Activated naive CD8-positive, alpha-beta T cell treated with anti-CD3 and anti-CD28 coated beads, Interleukin-2, amount 50 U/mL, for 24 hours (primary cell): ENCODE data around the gene FAM124B.

Source experiments
- ATAC-seq: fragments of 150-1000 bp; cut with Tn5 transposase; one replicate; pipeline ENCODE4 v1.10.0; 2021
- DNase-seq: peaks from one replicate; pipeline ENCODE4 v3.0.0; 2021
- H3K27ac Mint-ChIP-seq: one replicate; pipeline ENCODE4 v1.8.0; 2021; ENCODE audit warnings: mild to moderate bottlenecking, mixed read lengths
- H3K27me3 Mint-ChIP-seq: one replicate; pipeline ENCODE4 v1.8.0; 2021; ENCODE audit warnings: mixed read lengths
- H3K36me3 Mint-ChIP-seq: one replicate; pipeline ENCODE4 v1.8.0; 2021; ENCODE audit warnings: low read depth, mixed read lengths
- H3K4me1 Mint-ChIP-seq: one replicate; pipeline ENCODE4 v1.8.0; 2021; ENCODE audit warnings: mixed read lengths
- H3K4me3 Mint-ChIP-seq: one replicate; pipeline ENCODE4 v1.8.0; 2021; ENCODE audit warnings: mild to moderate bottlenecking, moderate library complexity, mixed read lengths
- H3K9me3 Mint-ChIP-seq: one replicate; pipeline ENCODE4 v1.8.0; 2021; ENCODE audit warnings: mixed read lengths

FAM124B gene

DNA sequence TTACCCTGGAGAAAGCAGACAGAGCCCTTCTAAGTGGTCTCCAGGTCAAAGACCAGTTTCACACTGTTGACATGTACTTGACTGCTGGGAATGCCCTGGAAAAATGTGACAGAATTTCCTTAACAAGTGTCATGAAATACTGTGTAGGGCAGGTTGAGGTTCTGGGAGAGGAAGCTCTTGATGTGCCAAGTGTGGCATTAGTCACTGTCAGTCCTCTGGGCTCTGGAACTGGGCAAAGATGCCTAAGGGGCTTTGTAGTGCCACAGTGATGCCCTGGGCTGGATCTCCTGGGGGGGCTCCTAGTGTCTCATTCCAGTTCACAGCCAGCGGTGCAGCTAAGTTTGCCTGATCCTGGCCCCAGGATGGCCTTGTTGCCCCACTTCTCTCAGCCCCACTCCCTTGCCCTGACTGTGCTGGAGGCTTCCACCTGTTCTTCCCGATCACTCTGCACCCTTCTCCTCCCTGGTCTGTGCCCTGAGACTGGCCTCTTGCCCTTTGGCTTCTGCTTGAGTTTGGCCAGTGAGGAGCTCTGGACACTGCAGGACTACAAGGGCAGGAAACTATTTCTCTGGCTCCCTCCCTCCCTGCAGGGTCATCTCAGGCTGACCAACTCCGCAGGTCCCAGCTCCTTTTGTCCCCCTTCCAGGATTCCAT, 27.0 kb upstream of the FAM124B start:
- DNase-seq (no peak), ATAC-seq (no peak)
- H3K27me3 Mint-ChIP-seq, result peaks cover 6% of the 10 kb centered on the region
- H3K4me1 Mint-ChIP-seq, result peaks cover 3% of the 10 kb centered on the region
- H3K4me3 Mint-ChIP-seq, result no peak overlapping the region
- peaks cover 2% of the 10 kb centered on the region for H3K36me3 Mint-ChIP-seq
- no peak overlapping the region for H3K27ac Mint-ChIP-seq
- peaks cover 8% of the 10 kb centered on the region for H3K9me3 Mint-ChIP-seq

DNA sequence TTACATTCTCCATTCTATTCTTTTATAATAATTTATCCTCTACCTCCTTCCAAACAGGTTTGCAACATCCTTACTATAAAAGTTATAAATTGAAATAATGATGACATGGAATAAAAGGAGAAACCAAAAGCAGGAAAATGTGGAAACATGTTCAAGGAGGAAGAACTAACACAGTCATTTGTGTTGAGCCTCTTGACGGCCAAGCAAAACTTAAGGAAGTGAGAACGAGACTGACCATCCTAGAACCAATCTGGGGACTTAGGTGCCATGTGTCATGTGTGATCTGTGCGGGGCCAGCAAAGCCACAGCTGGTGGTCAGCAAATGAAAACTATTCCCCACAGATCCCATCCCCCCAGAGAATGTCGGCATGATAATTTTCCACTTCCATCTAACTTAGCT, 25.6 kb upstream of the FAM124B start:
- H3K9me3 Mint-ChIP-seq, result peaks cover 8% of the 10 kb centered on the region
- H3K4me1 Mint-ChIP-seq, result peaks cover 3% of the 10 kb centered on the region
- ATAC-seq, result no peak
- H3K36me3 Mint-ChIP-seq, result peaks cover 2% of the 10 kb centered on the region
- peaks cover 8% of the 10 kb centered on the region for H3K27me3 Mint-ChIP-seq
- DNase-seq, result no peak
- H3K4me3 Mint-ChIP-seq, result no peak overlapping the region
- no peak overlapping the region for H3K27ac Mint-ChIP-seq

DNA sequence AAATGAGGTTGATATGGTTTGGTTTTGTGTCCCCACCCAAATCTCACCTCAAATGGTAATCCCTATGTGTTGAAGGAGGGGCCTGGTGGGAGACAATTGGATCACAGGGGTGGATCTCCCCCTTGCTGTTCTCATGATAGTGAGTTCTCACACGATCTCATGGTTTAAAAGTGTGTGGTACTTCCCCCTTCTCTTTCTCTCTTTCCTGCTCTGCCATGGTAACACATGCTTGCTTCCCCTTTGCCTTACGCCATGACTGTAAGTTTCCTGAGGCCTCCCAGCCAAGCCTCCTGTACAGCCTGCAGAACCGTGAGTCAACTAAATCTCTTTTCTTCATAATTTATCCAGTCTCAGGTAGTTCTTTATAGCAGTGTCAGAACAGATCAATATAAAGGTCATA, 24.7 kb upstream of the FAM124B start:
- no peak for ATAC-seq
- DNase-seq, result no peak
- H3K27ac Mint-ChIP-seq, result no peak overlapping the region

DNA sequence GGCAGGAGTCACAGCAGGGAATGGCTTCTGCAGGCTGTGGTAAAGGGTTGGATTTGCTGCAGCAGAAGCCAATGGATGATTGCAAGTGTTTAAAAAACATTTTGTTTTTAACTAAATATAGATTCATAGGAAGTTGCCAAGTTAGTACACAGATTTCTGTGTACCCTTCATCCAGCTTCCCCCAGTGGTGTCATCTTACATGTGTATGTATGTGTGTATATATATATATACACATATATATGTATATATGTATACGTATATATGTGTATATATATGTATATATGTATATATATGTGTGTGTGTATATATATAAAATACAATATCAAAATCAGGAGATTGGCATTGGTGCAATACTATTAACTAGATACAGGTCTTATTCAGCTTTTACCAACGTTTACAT, 19.2 kb upstream of the FAM124B start:
- H3K27me3 Mint-ChIP-seq, result peaks cover 2% of the 10 kb centered on the region
- H3K4me1 Mint-ChIP-seq, result no peaks in the 10 kb centered on the region
- H3K36me3 Mint-ChIP-seq, result peaks cover 4% of the 10 kb centered on the region
- H3K9me3 Mint-ChIP-seq, result peaks cover 8% of the 10 kb centered on the region
- no peak overlapping the region for H3K27ac Mint-ChIP-seq
- no peak for ATAC-seq
- no peak for DNase-seq
- H3K4me3 Mint-ChIP-seq, result no peak overlapping the region

More for the DNA sequence above, 24.7 kb upstream of the FAM124B start:
- Mint-ChIP-seq H3K27me3 (peaks cover 8% of the 10 kb centered on the region), H3K9me3 (peaks cover 9% of the 10 kb centered on the region), H3K4me3 (no peak overlapping the region), H3K4me1 (no peaks in the 10 kb centered on the region), H3K36me3 (peaks cover 2% of the 10 kb centered on the region)

DNA sequence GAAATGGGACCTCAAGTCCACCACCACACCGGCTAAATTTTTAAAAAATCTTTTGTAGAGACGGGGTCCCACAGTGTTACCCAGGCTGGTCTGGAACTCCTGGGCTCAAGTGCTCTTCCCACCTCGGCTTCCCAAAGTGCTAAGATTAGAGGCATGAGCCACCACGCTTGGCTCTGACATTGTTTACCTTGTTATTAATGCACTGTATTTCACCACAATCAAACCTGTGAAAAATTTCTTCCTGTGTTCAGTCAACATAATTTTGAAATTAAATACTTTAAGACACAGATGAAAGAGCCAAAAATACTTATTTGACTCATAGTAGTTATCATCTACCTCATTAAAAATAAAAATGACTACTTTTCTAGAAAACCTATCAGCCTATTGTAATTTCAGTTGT, 16.0 kb upstream of the FAM124B start:
- ATAC-seq (no peak), DNase-seq (no peak)
- Mint-ChIP-seq H3K4me1 (no peaks in the 10 kb centered on the region), H3K36me3 (peaks cover 2% of the 10 kb centered on the region), H3K27me3 (no peaks in the 10 kb centered on the region), H3K27ac (no peak overlapping the region), H3K4me3 (no peak overlapping the region), H3K9me3 (peaks cover 4% of the 10 kb centered on the region)

DNA sequence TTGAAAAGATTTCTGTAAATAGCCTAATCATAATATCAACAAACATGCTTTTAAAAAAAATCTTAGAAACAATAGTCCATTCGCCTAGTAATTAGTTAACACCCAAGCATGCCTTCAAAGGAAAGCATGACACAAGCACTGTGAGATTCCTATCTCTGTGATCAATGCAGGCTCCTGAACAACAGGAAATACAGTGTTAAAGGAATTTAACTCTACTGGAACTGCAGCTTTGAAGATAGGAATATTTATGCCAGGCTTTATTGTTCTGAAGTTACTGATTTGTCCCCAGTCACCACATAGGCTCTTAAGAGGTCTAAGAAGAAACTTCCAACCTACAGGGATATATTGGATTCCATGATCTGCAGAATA, 15.4 kb upstream of the FAM124B start:
- no peaks in the 10 kb centered on the region for H3K4me1 Mint-ChIP-seq
- peaks cover 4% of the 10 kb centered on the region for H3K9me3 Mint-ChIP-seq
- H3K4me3 Mint-ChIP-seq, result no peak overlapping the region
- H3K27me3 Mint-ChIP-seq, result no peaks in the 10 kb centered on the region
- peaks cover 2% of the 10 kb centered on the region for H3K36me3 Mint-ChIP-seq
- no peak overlapping the region for H3K27ac Mint-ChIP-seq
- DNase-seq, result no peak
- no peak for ATAC-seq

DNA sequence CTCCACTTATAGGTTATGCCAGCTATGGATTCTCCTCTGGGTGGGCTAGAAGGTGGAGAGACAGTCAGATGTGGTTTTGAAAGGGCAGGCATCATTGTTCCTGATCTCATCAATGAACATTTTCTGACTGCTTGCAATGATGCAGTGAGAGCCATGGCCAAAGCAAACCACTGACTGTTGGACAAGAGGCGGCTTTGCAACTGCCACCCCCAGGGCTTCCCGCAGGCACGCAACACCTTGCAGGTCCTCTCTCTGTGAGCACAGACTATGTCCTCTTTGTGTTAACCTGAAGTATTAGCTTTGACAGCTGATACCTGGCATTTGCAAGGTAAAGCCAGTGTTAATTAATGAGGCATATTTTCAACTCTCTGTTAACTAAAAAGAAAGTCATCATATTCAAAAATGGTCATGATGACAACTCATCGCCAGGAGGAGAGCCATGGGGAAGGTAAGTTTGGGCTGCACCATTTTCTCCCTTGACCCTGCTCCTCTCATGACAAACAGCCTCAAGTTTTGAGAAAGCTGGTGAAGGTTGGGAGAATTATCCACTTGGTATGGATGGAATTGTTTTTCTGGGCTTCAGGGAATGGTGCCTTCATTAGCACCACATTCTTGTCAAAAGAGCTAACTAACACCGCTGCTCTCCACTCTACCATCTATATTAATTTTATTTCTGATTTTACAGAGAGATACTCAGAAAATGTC, 14.9 kb upstream of the FAM124B start:
- no peaks in the 10 kb centered on the region for H3K4me1 Mint-ChIP-seq
- H3K36me3 Mint-ChIP-seq, result peaks cover 2% of the 10 kb centered on the region
- DNase-seq (no peak), ATAC-seq (no peak)
- no peaks in the 10 kb centered on the region for H3K27me3 Mint-ChIP-seq
- peaks cover 4% of the 10 kb centered on the region for H3K9me3 Mint-ChIP-seq
- no peak overlapping the region for H3K27ac Mint-ChIP-seq
- no peak overlapping the region for H3K4me3 Mint-ChIP-seq

DNA sequence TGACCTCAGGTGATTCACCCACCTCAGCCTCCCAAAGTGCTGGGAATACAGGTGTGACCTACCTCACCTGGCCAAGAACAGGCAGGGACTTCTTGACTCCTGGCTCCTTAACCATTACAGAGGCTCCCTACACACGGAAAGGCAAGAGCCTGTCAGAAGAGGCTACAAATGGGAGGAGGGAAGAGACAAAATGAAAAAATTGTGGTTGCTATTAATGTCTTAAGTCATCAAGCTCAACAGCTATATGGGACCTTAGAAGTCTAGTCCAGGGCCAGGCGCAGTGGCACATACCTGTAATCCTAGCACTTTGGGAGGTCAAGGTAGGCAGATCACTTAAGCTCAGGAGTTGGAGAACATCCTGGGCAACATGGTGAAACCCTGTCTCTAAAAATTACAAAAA, 11.5 kb upstream of the FAM124B start:
- no peak for ATAC-seq
- no peaks in the 10 kb centered on the region for H3K27me3 Mint-ChIP-seq
- H3K9me3 Mint-ChIP-seq, result no peaks in the 10 kb centered on the region
- no peak overlapping the region for H3K4me3 Mint-ChIP-seq
- no peak overlapping the region for H3K27ac Mint-ChIP-seq
- no peaks in the 10 kb centered on the region for H3K4me1 Mint-ChIP-seq
- DNase-seq, result no peak
- H3K36me3 Mint-ChIP-seq, result no peaks in the 10 kb centered on the region

DNA sequence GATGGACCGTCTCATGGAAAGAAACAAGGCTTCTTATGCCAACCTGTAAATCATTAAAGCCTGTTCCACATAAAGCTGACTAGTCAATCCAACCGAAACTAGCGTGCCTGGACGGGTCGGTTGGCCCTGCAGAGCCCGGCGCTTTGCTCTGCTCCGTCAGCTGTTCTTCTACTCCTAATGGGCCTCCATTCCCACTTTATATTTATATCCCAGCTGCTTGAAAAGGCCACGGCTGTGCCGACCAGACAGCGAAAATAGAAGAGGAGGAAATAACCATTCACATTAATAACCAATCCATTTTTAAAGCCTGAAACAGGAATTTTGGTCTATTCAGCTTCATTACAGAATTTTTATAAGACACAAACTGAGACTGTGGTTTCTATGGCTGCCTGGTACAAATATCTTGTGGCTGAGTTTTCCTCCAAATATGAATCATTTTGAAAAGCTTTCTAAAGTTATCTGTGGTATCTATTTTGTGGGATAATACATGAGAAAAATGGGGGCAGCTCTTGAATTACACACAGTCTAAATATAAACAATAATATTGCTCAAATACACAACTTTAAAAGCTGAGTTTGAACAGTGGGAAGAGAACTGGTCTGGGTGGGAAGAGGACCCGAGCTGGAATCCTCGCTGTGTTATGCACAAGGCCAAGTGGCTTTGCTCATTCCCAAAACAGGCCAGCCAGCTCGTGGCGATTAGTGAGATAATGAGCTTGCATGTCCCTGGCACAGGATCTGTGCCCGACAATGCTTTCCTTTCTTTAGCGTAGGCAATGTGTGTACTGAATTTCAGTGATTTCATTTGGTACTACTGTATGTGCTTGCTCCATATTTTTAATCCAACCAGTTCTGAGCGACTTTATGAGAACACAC, 10.5 kb upstream of the FAM124B start:
- Mint-ChIP-seq H3K27ac (no peak overlapping the region), H3K4me1 (peaks cover 2% of the 10 kb centered on the region), H3K27me3 (no peaks in the 10 kb centered on the region), H3K9me3 (no peaks in the 10 kb centered on the region), H3K36me3 (no peaks in the 10 kb centered on the region), H3K4me3 (no peak overlapping the region)
- DNase-seq (no peak), ATAC-seq (no peak)

DNA sequence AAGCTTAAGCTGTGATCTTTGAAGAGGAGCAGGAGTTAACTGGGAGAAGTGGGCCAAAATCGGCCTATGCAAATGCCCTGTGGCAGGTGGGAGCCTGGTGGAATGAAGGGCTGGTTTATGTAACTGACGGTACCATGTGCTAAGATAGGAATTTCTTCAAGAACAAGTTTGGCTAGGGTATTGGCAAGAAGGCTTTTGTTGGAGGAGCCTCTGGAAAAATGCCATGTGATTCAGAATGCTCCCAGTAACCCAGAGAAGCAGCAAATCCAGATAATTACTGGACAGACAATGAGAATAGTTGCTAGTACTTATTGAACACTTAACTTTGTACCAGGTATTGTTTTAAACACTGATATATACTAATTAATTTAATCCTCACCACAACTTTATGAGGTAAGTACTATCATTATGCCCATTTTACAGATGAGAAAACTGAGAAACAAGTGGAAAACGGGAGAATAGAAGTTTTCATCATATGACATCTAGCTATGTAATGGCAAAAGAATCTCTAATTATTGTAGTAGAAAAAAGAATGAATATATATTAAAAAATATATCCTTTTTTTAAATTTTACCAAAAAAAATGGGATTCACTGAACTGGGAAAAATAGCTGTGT, 9.1 kb upstream of the FAM124B start:
- Mint-ChIP-seq H3K27ac (no peak overlapping the region), H3K4me3 (no peak overlapping the region), H3K9me3 (peaks cover 3% of the 10 kb centered on the region), H3K36me3 (no peaks in the 10 kb centered on the region), H3K4me1 (peaks cover 3% of the 10 kb centered on the region), H3K27me3 (peaks cover 2% of the 10 kb centered on the region)
- no peak for DNase-seq
- no peak for ATAC-seq

DNA sequence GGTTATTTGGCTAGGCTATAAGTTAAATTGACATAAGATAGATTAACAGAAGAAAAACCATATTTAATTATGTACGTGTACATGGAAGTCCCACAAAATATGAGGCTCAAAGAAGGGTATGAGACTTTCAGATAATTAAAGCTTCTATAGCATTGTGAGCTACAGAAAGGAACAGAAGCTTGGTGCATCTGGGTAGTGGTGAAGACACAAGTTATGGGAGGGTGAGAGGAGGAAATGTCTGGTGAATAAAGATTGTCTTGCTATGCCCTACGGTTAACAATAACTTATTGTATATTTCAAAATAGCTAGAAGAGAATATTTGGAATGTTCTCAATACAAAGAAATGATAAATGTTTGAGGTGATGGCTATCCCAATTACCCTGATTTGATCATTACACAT, 6.8 kb upstream of the FAM124B start:
- ATAC-seq (no peak), DNase-seq (no peak)
- Mint-ChIP-seq H3K4me1 (peaks cover 3% of the 10 kb centered on the region), H3K36me3 (no peaks in the 10 kb centered on the region), H3K9me3 (peaks cover 3% of the 10 kb centered on the region), H3K27me3 (peaks cover 2% of the 10 kb centered on the region), H3K4me3 (no peak overlapping the region), H3K27ac (no peak overlapping the region)

DNA sequence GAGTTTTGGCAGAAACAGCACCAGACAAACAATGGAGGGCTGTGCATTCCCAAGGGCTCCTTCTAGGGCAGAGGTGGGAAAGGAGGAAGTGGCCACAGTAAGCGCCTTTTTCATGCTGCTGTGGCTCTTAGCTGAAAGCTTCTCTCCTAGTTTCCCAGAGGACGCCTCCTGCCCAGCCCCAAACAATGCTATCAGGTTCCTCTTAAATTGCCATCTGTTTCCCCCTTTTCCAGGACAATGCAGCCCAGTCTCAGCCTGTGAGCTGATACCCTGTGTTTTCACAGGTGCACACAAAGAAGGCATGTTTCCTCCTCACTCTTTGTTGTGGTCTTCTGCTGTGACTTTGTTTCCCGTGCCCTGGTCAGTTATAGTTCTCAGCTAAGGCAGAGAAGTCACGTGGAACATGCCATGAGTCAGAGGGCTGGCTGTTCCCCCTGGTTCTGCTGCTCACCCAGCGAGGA, 5.4 kb upstream of the FAM124B start:
- peaks cover 3% of the 10 kb centered on the region for H3K9me3 Mint-ChIP-seq
- ATAC-seq (no peak), DNase-seq (no peak)
- H3K36me3 Mint-ChIP-seq, result no peaks in the 10 kb centered on the region
- no peak overlapping the region for H3K27ac Mint-ChIP-seq
- peaks cover 4% of the 10 kb centered on the region for H3K4me1 Mint-ChIP-seq
- H3K27me3 Mint-ChIP-seq, result peaks cover 2% of the 10 kb centered on the region
- no peak overlapping the region for H3K4me3 Mint-ChIP-seq

DNA sequence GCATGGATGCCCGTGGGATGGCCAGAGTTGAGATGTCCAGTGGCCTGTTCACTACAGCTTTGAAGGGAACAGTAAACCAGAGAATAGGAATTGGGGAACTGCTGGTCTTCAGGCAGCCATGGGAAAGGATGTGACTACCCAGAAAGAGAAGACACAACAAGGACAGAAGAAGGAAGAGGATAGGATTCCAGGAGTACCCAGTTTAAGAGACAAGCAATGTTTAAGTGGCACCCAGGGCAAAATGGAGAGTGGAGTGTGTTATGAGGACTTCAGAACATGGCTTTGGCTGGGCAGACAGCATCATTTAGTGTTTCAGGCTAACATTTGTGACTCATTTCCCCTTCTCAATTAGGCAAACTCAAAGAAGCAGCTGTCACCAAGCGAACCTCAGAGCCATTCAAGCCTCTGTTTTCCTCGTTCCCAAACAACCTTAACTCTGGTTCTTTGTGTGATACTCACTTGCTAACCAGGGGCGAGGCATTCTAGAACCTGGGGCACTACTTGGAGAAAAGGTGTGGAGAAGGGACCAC, 4.0 kb upstream of the FAM124B start:
- H3K36me3 Mint-ChIP-seq, result no peaks in the 10 kb centered on the region
- peaks cover 3% of the 10 kb centered on the region for H3K9me3 Mint-ChIP-seq
- H3K4me3 Mint-ChIP-seq, result no peak overlapping the region
- no peak for DNase-seq
- H3K4me1 Mint-ChIP-seq, result peaks cover 11% of the 10 kb centered on the region
- H3K27ac Mint-ChIP-seq, result no peak overlapping the region
- ATAC-seq, result no peak
- H3K27me3 Mint-ChIP-seq, result peaks cover 5% of the 10 kb centered on the region

DNA sequence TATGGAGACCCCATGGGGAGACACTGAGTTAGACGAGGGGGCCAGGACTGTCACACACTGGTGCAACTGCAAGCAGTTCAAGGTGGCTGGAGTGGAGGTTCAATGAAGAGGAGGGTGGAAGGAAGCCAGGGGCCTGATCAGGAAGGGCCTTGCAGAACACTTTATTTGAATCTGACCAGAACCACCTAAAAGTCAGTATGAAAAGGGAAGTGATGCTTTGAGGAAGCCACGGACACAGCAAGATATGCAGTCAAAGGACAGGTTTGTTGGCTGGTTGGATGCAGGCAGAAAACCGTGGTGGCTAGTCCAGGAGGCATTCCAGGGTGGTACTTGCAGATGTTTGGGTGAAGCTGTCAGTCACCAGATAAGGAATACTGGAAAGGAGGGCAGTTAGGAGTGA, 3.5 kb upstream of the FAM124B start:
- Mint-ChIP-seq H3K27me3 (peaks cover 5% of the 10 kb centered on the region), H3K36me3 (no peaks in the 10 kb centered on the region), H3K27ac (no peak overlapping the region), H3K4me3 (no peak overlapping the region), H3K4me1 (peaks cover 11% of the 10 kb centered on the region), H3K9me3 (peaks cover 3% of the 10 kb centered on the region)
- ATAC-seq (no peak), DNase-seq (no peak)
